ENCODE results near the gene GALNT2.

The GALNT2 gene

DNA sequence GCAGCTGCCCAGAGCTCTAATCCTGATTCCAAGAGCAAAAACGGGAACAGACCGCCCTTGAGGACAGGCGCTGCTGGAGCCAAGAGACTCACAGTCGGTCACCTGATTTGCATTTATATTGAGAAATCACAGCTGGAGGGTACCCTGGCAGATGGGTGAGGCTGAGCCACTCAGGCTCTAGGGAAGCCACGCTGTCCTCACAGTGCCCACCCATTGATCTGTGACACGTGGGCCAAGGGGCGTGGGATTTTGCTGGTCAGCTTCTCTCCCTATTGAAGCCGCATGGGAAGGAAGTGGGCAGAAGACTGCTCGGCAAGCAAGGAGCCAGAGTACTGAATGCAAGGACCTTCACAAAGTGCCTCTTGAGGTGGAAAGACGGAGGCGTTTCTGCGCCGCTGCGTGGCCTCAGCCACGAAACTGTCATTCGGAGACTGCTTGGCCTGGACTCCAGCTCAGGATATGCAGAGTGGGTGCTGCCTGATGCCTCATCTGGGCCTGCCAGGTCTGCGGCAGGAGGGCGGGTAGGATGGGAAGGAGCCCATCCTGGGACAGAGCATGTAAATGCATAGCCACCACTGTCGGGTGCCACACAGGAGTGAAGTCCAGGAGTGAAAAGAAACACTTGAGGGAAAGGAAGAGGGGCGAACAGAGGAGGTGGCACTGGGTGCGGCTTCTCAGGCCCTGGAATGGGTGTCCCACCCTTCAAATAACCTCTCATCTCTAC, 219.3 kb downstream of the GALNT2 start:
- H3K36me3 ChIP-seq: peaks cover 9% of the 10 kb centered on the region
- TF ChIP-seq, protein P1, sequence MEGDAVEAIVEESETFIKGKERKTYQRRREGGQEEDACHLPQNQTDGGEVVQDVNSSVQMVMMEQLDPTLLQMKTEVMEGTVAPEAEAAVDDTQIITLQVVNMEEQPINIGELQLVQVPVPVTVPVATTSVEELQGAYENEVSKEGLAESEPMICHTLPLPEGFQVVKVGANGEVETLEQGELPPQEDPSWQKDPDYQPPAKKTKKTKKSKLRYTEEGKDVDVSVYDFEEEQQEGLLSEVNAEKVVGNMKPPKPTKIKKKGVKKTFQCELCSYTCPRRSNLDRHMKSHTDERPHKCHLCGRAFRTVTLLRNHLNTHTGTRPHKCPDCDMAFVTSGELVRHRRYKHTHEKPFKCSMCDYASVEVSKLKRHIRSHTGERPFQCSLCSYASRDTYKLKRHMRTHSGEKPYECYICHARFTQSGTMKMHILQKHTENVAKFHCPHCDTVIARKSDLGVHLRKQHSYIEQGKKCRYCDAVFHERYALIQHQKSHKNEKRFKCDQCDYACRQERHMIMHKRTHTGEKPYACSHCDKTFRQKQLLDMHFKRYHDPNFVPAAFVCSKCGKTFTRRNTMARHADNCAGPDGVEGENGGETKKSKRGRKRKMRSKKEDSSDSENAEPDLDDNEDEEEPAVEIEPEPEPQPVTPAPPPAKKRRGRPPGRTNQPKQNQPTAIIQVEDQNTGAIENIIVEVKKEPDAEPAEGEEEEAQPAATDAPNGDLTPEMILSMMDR (IDR thresholded peaks at IDR 0.05): no peak
- peaks cover 11% of the 10 kb centered on the region for H3K27me3 ChIP-seq
- H3K4me1 ChIP-seq (ENCODE audit: control insufficient read depth in 1 of 2, insufficient read depth in 1 of 2, low read depth in 1 of 2, low read length in 1 of 2): no peaks in the 10 kb centered on the region
- no peaks in the 10 kb centered on the region for H3K9me3 ChIP-seq
- H3K4me3 ChIP-seq (ENCODE audit: low read depth in 1 of 2, low read length in 1 of 2): no peak overlapping the region
- no peak overlapping the region for H3K27ac ChIP-seq

DNA sequence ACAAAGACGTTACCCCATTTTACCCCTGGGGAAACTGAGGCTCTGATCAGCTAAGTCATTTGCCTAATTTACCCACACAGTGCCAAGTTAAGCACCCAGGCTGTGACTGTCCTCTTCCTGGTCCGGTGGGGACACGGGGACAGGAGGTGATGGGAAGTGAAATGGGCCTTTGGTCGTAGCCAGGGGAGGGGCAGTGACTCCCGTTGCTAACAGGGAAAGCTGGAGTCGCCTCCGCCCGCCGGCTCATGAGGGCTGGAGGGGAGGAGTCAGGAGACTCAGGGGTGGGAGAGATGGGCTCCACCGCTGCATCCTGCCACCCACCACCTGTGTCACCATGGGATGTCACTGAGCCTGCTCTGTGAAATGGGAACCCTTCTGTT, 219.8 kb downstream of the GALNT2 start:
- Histone ChIP-seq H3K36me3 (peaks cover 5% of the 10 kb centered on the region), H3K4me1 (ENCODE audit: control insufficient read depth in 1 of 2, insufficient read depth in 1 of 2, low read depth in 1 of 2, low read length in 1 of 2) (no peaks in the 10 kb centered on the region), H3K27ac (no peak overlapping the region), H3K4me3 (ENCODE audit: low read depth in 1 of 2, low read length in 1 of 2) (no peak overlapping the region), H3K27me3 (peaks cover 17% of the 10 kb centered on the region), H3K9me3 (no peaks in the 10 kb centered on the region)
- TF ChIP-seq, protein P1 (IDR thresholded peaks at IDR 0.05): no peak

DNA sequence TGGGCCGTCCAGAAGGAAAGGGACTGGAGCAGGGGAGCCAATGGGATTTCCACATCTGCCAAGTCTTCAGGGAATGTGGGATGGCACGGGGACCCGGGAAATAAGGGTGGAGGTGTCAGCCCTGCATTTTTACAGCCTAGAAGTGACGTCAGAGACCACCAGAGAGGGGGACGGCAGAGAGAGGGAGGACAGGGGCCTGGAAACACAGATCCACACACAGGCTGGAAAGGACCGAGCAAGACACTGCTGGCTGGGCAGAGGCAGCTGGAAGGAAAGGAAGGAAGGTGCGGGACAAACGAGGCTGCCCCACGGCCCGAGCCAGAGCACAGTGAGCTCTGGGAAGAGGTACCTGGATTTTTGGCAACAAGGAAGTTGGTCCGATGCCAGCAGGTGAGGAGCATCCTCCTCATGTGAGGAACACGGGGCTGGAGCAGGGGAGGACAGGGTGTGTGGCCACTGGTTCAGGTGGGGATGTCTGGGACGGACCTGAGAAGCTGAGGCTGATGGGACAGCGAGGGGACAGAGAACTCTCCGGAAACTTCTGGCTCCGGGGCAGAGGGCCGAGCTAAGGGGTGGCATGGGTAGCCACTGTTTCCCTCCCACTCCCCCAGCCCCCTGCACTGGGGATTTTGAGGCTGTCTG, 220.8 kb downstream of the GALNT2 start:
- Histone ChIP-seq H3K27ac (no peak overlapping the region), H3K27me3 (peaks cover 26% of the 10 kb centered on the region), H3K4me1 (ENCODE audit: control insufficient read depth in 1 of 2, insufficient read depth in 1 of 2, low read depth in 1 of 2, low read length in 1 of 2) (no peaks in the 10 kb centered on the region), H3K4me3 (ENCODE audit: low read depth in 1 of 2, low read length in 1 of 2) (no peak overlapping the region), H3K36me3 (peaks cover 5% of the 10 kb centered on the region), H3K9me3 (no peaks in the 10 kb centered on the region)
- TF ChIP-seq, protein P1 (IDR thresholded peaks at IDR 0.05): no peak

DNA sequence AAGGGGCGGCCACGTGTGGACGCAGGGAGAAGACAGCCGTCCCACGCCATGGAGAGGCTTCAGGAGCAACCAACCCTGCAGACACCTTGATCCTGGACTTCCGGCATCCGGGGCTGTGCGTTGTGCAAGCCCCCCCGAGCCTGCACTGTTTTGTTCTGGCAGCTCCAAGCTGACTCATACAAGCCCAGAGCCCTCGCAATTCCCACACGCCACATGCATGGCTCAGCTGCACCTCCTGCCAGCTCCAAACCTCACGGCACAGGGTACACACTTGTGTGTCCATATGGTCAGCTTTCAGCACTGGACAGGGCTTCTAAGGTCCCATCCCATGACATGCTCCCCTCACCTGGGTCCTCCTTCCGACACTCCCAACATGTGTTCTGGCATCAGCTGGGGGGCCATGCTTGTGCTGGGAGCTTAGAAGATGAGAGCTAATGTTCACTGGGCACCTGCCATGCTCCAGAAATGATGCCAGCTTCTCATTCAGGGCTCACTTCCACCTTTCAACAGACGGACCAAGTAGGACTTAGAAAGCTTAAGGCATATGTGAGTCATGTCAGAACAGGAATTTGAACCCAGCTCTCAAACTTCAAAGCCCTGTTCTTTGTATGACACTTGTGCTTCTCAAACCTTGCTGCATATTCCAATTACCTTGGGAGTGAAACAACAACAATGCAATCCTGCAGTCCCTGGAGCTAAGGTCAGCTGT, 221.8 kb downstream of the GALNT2 start:
- peaks cover 36% of the 10 kb centered on the region for H3K27me3 ChIP-seq
- H3K9me3 ChIP-seq: no peaks in the 10 kb centered on the region
- H3K27ac ChIP-seq: no peak overlapping the region
- no peaks in the 10 kb centered on the region for H3K4me1 ChIP-seq (ENCODE audit: control insufficient read depth in 1 of 2, insufficient read depth in 1 of 2, low read depth in 1 of 2, low read length in 1 of 2)
- H3K4me3 ChIP-seq (ENCODE audit: low read depth in 1 of 2, low read length in 1 of 2): no peak overlapping the region
- TF ChIP-seq, protein P1 (IDR thresholded peaks at IDR 0.05): no peak
- peaks cover 2% of the 10 kb centered on the region for H3K36me3 ChIP-seq

DNA sequence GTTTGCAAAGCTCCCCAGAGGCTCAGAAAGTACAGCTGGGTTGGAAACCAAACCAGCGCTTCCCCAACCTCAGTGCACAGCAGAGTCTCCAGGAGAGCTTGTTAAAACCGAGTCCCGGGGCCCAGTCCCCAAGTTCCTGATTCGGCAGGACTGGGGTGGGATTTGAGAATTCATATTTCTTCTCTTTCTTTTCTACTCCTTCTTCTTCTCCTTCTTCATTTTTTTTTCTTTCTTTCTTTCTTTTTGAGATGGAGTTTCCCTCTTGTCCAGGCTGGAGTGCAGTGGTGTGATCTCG, 222.3 kb downstream of the GALNT2 start:
- Histone ChIP-seq H3K4me1 (ENCODE audit: control insufficient read depth in 1 of 2, insufficient read depth in 1 of 2, low read depth in 1 of 2, low read length in 1 of 2) (no peaks in the 10 kb centered on the region), H3K4me3 (ENCODE audit: low read depth in 1 of 2, low read length in 1 of 2) (no peak overlapping the region), H3K9me3 (no peaks in the 10 kb centered on the region), H3K36me3 (no peaks in the 10 kb centered on the region), H3K27ac (no peak overlapping the region), H3K27me3 (peaks cover 40% of the 10 kb centered on the region)
- TF ChIP-seq, protein P1 (IDR thresholded peaks at IDR 0.05): no peak
